Measurements from ENCODE around the gene EVC2. TPM values are rescaled to one million over a fixed set of nuclear protein-coding genes. Genes with fewer than 3 reads are reported as not detected.

Gene EVC2
- total RNA-seq = 3.8 TPM

GRCh38 chr4:5708449-5709206, at the start of gene EVC2:
EVC2 (minus strand) TSS chr4:5708559; CDS start chr4:5708513, 46 bp downstream.
- peak in 2 of 3 donors; percentile 17 to 26 for DNase-seq (ENCODE audit: low read depth in 2 of 3, low spot score in 2 of 3)

GRCh38 chr4:5757954-5758353, 49.6 kb upstream of the EVC2 start:
- no peak for DNase-seq (ENCODE audit: low read depth in 2 of 3, low spot score in 2 of 3)

GRCh38 chr4:5757536-5757935, 49.2 kb upstream of the EVC2 start:
- DNase-seq (ENCODE audit: low read depth in 2 of 3, low spot score in 2 of 3) = no peak

GRCh38 chr4:5757091-5757490, 48.7 kb upstream of the EVC2 start:
- no peak for DNase-seq (ENCODE audit: low read depth in 2 of 3, low spot score in 2 of 3)

DNA sequence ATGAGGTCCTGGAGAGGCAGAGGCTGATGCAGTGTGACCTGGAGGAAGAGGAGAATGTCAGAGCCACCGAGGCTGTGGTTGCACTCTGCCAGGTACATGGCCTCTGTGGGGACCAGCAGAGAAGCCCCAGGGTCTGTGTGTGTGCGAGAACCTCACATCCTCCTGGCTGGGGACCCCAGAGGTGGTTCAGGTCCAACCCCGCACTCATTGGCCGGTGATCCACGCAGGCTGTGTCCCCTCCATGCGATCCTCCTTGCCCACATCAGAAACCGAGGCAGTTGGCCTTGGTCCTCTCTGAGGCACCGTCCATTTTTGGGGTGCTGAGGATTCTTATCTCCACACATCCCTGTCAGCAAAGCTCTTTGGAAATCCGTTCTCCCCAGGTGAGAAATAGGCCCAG, 47.9 kb upstream of the EVC2 start:
- no peak for DNase-seq (ENCODE audit: low read depth in 2 of 3, low spot score in 2 of 3)

GRCh38 chr4:5755679-5756078, 47.3 kb upstream of the EVC2 start:
- DNase-seq (ENCODE audit: low read depth in 2 of 3, low spot score in 2 of 3) = no peak

GRCh38 chr4:5755161-5755560, 46.8 kb upstream of the EVC2 start:
- DNase-seq (ENCODE audit: low read depth in 2 of 3, low spot score in 2 of 3) = no peak

GRCh38 chr4:5754529-5754881, 46.1 kb upstream of the EVC2 start:
- DNase-seq (ENCODE audit: low read depth in 2 of 3, low spot score in 2 of 3) = no peak

DNA sequence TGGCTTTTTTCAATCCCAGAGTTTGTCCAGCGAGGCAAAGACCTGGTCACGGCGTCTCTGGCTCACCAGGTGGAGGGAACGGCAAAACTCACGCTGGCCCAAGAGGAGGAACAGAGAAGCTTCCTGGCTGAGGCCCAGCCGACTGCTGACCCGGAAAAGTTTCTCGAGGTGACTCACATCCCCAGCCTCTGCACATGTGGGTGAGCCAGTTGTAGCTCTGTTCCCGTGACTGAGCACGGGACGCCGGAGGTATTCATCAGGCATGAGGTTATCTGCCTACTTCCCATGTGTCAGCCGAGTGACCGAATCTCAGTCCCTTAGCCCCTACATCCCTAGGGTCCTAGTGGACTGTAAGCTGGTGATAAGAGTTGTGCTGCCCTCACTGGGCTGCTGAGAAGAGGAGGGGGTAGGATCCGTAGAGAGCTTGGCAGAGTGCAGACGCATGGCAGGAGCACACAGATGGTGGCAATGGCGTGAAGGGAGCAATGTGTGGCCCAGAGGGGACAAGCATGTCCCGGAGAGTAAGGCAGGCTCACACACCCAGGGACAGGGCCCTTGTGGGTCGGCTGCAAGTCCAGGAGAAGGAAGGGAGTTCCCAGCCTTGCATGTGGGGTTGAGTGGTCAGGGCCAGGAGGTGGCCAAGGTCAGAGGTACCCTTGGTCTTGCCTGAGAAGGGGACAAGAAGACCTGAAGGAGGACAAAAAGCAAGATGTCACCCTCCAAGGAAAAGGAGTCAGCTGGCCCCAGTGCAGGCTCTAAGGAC, 45.6 kb upstream of the EVC2 start:
- no peak for DNase-seq (ENCODE audit: low read depth in 2 of 3, low spot score in 2 of 3)

DNA sequence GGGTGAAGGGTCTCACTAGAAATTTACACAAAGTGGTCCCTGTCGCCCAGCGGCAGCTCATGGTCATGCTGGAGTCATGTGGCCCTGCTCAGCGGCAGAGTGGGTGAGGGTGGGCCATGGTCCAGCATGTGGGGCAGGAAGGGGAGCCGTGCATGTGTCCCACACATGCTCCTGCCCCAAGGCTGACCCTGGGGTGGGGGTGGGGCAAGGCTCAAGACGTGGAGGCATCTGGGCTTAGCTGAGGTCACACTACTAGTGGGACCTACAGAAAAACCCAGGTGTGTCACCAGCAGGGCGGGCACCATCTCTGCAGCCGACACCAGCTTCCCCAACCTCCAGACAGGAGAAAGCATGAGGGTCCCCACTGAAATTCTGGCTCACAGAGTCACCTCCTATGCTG, 45.0 kb upstream of the EVC2 start:
- no peak for DNase-seq (ENCODE audit: low read depth in 2 of 3, low spot score in 2 of 3)

GRCh38 chr4:5752376-5753184, 44.2 kb upstream of the EVC2 start:
- DNase-seq (ENCODE audit: low read depth in 2 of 3, low spot score in 2 of 3) = no peak

GRCh38 chr4:5751666-5752375, 43.5 kb upstream of the EVC2 start:
- no peak for DNase-seq (ENCODE audit: low read depth in 2 of 3, low spot score in 2 of 3)

DNA sequence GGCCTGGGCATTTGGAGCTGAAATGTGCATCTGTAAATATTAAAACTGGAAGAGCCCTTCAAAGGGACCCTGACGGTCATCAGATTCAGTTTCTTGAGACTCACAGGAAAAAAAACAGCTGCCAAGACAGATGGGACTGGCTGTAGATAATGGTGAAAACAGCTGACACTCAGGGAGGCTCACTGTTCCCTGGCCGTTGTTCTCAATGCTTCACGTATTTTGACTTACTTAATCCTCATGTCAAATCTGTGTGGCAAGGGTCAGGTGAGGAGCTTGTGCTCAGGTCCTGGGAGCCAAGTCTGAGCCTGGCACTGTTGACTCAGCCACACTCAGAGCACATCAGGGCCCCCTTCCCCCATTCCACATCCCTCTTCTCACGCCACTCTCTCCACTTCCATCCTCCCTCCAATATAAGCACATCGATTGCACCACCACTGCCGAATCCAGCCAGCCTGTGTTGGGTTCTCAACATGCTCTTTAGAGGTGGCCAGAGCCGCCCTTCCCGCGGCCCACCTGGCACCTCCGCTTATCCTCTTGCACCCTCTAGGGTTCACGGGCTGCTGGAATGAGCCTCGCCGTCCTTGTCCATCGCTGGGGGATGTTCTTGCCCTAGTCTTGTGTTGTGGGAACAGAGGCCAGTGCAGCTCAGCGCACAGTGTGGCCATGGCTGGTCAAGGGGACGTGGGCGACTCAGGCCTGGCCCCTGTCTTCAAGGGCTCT, 42.7 kb upstream of the EVC2 start:
- no peak for DNase-seq (ENCODE audit: low read depth in 2 of 3, low spot score in 2 of 3)

DNA sequence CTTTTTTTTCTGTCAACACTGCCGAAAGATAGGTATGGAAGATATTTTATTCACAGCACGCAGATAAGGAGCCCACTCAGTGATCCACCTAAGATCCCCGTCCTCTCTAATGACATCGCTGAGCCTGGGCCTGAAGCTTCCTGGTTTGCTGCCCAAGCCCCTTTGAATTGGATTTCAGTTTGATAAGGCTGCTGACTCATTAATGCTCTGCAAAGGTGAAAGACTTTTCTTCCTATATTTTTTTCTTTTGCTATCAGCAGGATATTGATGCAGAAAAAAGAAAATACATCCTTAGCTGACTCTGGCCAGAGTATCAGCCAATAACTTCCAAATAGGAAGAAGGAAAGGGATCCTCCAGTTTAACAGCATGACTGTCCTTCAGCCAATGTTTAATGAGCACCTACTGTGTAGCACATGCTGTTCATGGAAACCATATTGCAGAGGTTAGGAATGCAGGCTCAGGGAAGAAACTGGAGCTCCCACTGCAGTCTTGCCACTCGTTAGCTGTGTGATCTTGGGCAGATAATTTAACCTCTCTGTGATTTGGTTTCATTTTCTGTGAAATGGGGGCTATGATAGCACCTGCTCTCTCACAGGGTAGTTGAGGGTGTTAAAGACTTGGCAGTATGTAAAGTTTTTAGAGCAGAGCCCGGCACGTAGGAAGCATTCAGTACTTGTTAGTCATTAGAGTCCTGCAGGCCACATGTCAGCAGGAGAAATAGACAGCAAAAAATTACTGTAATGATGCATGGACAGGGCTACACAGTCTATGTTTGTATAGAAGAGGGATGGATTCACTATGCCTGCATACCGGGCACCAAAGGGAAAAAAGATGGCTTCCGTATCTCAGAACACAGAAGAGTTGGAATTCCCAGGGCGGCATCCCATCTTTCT, 41.9 kb upstream of the EVC2 start:
- no peak for DNase-seq (ENCODE audit: low read depth in 2 of 3, low spot score in 2 of 3)

- DNase-seq (ENCODE audit: low read depth in 2 of 3, low spot score in 2 of 3) = no peak
Observed at GRCh38 chr4:5749568-5749967, 41.2 kb upstream of the EVC2 start.

DNA sequence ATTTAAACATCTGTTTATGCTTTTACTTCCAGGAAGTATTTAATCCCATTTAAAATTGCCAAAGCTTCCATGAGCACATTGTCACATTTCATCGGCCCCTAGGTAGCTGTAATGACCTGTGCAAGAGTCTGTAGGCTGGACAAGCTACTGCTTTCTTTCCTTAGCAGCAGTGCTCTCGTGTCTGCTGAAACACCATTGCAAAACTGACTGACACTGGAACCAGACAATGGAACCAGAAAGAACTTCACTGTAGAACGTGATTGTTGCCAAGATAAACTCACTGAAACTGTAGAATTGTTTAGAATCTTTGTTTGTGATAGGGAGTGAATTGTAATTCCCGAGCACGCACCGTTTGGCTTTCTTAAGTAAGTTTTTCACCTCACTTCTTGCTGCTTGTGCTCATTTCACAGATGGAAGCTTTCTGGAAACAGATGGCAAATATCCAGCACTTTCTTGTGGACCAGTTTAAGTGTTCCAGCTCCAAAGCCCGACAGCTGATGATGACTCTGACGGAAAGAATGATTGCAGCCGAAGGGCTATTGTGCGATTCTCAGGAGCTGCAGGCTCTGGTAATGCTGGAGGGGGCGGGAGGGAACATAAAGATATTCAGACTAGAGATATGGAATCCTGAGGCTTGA, 39.5 kb upstream of the EVC2 start:
- DNase-seq (ENCODE audit: low read depth in 2 of 3, low spot score in 2 of 3) = no peak

DNA sequence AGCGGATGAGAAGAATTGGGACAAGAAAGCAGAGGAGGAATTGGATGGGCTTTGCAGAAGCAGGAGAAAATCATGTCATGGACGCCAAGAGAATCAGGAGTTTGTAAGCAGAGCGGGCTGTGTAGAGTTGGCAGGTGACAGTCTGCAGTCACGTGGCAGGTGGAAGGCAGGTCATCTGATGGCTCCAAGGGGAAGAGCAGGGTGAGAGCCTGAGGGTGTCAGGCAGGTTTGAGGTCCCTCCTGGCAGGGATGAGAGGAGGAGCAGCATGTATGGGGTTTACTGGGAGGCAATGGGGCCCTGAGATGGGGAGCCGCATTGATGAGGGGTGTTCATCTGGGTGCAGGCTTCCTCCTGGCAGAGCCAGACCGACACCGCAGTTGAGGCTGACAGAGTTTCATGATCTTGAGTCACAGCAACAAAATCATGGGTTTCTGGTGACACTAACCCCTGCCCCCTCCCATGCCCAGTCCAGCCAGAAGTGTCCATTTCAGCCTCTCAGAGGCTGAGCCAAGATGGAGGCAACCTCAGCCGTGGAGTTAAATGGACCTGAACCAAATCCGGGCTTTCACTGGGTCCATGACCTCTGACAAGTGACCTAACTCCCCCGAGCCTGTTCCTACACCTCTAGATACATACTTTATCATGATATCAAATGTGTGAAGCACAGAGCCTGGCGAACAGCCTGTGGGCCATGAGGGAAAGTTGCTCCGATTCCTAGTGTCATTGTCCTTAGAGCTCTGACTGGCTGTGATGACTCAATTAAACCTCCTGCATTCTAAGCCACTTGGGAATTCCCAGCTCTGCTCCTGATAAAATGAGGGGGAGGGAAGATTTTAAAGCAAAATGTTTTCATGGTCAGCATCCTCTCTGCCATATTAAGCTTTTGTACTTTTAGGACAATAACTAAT, 38.7 kb upstream of the EVC2 start:
- DNase-seq (ENCODE audit: low read depth in 2 of 3, low spot score in 2 of 3) = no peak

GRCh38 chr4:5746250-5746649, 37.9 kb upstream of the EVC2 start:
- no peak for DNase-seq (ENCODE audit: low read depth in 2 of 3, low spot score in 2 of 3)

Measured in hematopoietic multipotent progenitor cell (in vitro differentiated cells).